ENCODE measurements around the gene CD302.

- no peak for TF ChIP-seq CTCF (IDR thresholded peaks at IDR 0.05)
- TF ChIP-seq POLR2A (IDR thresholded peaks at IDR 0.05), result no peak
These were observed 38.4 kb downstream of the CD302 start for GRCh38 chr2:159759577-159759976.
